PC-3 (cell line): Measurements from ENCODE around the gene KRT85. TPM values are rescaled to one million over a fixed set of nuclear protein-coding genes. Genes with fewer than 3 reads are reported as not detected.

Source experiments
- ATAC-seq: fragments of 200-7000 bp; cut with Tn5 transposase; 2 replicates; pipeline ENCODE4 v1.9.1; 2020; ENCODE audit warnings: mild to moderate bottlenecking, moderate library complexity
- BruUV-seq: library from RNA; stranded (reverse); fragments of 400-500 nt; replicated peaks from 2 replicates; lab custom pipeline; 2021; lab: Mats Ljungman, UMichigan
- CTCF ChIA-PET: fragments of 300-600 bp; sonication (Branson Sonifier 250); formaldehyde crosslinking; loops from one replicate; lab custom pipeline; 2022; ENCODE audit warnings: antibody characterized with exemption; lab: Charles Lee
- POLR2A ChIA-PET: fragments of 300-600 bp; sonication (Branson Sonifier 250); formaldehyde crosslinking; loops from one replicate; lab custom pipeline; 2022; ENCODE audit warnings: antibody characterized with exemption; ENCODE audit not compliant: unreplicated experiment; lab: Charles Lee
- DNase-seq: peaks from one replicate; pipeline ENCODE4 v3.0.0-alpha.2; 2015
- H2AFZ ChIP-seq: fragments of 300-600 bp; sonication (generic); 2 replicates; pipeline ENCODE4 v1.6.0; 2016; ENCODE audit warnings: antibody characterized with exemption, low read length
- H3F3A ChIP-seq: fragments of 300-600 bp; sonication (generic); one replicate; pipeline ENCODE4 v1.6.0; 2017; ENCODE audit warnings: antibody characterized with exemption, low read length, control low read depth, mild to moderate bottlenecking; ENCODE audit not compliant: unreplicated experiment
- H3K27ac ChIP-seq: fragments of 300-600 bp; sonication (generic); 2 replicates; pipeline ENCODE4 v1.5.1; 2016; ENCODE audit warnings: mild to moderate bottlenecking, low read length
- H3K27me3 ChIP-seq: fragments of 300-600 bp; sonication (generic); 2 replicates; pipeline ENCODE4 v1.6.1; 2016; ENCODE audit warnings: low read length, mixed read lengths
- H3K36me3 ChIP-seq: fragments of 300-600 bp; sonication (generic); 2 replicates; pipeline ENCODE4 v1.6.1; 2016; ENCODE audit warnings: low read depth, mixed run types, low read length, mixed read lengths
- H3K4me1 ChIP-seq: fragments of 300-600 bp; sonication (generic); 2 replicates; pipeline ENCODE4 v1.5.1; 2016; ENCODE audit warnings: low read length; ENCODE audit not compliant: insufficient read depth
- H3K4me2 ChIP-seq: fragments of 300-600 bp; sonication (generic); 2 replicates; pipeline ENCODE4 v1.6.0; 2016; ENCODE audit warnings: low read length
- H3K4me3 ChIP-seq: fragments of 300-600 bp; sonication (generic); 2 replicates; pipeline ENCODE4 v1.5.1; 2016; ENCODE audit warnings: mild to moderate bottlenecking, low read length, mixed read lengths
- H3K79me2 ChIP-seq: fragments of 300-600 bp; sonication (generic); 2 replicates; pipeline ENCODE4 v1.6.1; 2017; ENCODE audit warnings: low read length, mixed read lengths
- H3K9ac ChIP-seq: fragments of 300-600 bp; sonication (generic); 2 replicates; pipeline ENCODE4 v1.6.0; 2016; ENCODE audit warnings: mild to moderate bottlenecking, low read length
- H3K9me2 ChIP-seq: fragments of 300-600 bp; sonication (generic); replicated peaks from 2 replicates; pipeline ENCODE4 v1.6.1; 2016; ENCODE audit warnings: mixed run types, low read length, mixed read lengths
- H3K9me3 ChIP-seq: fragments of 300-600 bp; sonication (generic); 2 replicates; pipeline ENCODE4 v1.6.1; 2016; ENCODE audit warnings: low read length, mixed read lengths
- H4K20me1 ChIP-seq: fragments of 300-600 bp; sonication (generic); 2 replicates; pipeline ENCODE4 v1.6.1; 2016; ENCODE audit warnings: low read length, mixed read lengths
- EZH2 ChIP-seq: fragments of 300-600 bp; sonication (generic); IDR thresholded peaks from one replicate; pipeline ENCODE4 v1.6.1; 2017; ENCODE audit warnings: antibody characterized with exemption, mild to moderate bottlenecking, low read length; ENCODE audit not compliant: unreplicated experiment
- EZH2phosphoT487 ChIP-seq: fragments of 300-600 bp; sonication (generic); IDR thresholded peaks from 2 replicates; pipeline ENCODE4 v1.6.1; 2018; ENCODE audit warnings: mild to moderate bottlenecking, antibody characterized with exemption, low read length, borderline replicate concordance
- intact Hi-C: fragments of 100-400 bp; cut with micrococcal nuclease; formaldehyde crosslinking; loops from 2 replicates; pipeline ENCODE4 v1.9.0; 2023
- total RNA-seq: library from RNA; depleted of rRNA; stranded (reverse); fragments of >200 nt; gene quantifications from 2 replicates; pipeline ENCODE4 v1.2.3, GENCODE V29; 2014
- TF ChIP-seq, protein P1 (sequence below): fragments of 300-600 bp; sonication (generic); conservative IDR thresholded peaks from 2 replicates; pipeline ENCODE4 v1.5.1; 2017; ENCODE audit warnings: antibody characterized with exemption, low read depth, mild to moderate bottlenecking, low read length

KRT85 gene
- total RNA-seq, 1 experiment from 2014 or later = not detected

DNA sequence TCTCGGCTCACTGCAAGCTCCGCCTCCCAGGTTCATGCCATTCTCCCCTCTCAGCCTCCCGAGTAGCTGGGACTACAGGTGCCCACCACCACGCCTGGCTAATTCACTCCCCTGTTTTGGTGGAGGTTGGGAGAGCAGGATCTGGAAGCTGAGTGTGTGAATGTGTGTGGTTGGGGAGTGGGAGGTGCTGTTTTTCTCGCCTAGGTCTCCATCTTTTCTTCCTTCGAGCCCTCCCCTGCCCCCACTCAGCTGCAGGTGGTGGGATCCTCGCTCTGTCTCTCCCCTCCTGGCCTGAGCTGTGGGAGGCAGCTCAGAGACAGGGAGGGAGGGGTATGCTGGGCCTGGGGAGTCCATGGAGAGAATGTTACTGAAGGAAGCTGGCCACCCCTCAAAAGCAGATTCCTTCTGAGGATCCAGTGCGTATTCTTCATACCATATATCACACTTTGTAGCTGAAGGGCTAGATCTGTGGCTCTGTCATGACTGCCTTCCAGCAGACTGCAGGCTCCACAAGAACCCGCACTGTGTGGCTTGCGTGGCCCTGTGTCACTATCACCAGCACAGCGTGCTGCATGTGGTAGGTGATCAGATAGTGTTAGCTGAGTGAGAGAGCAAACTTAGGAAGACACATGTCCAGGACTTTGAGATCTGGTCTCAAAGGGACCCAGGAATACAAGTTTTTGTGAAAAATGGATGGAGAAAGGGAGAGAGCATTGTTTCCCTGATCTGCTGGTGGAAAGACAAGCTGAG lies 48.9 kb downstream of the KRT85 start:
- CTCF ChIA-PET = interaction anchor here (0.5 to 1.2 kb wide), 3 partner anchors 35 to 161 kb away, joined by 4 to 5 read pairs (median 5); no protein-coding TSS in a partner anchor
- POLR2A ChIA-PET = interaction anchor here (0.6 kb wide), 1 partner anchor 171 kb away, joined by 3 read pairs; no protein-coding TSS in a partner anchor
- intact Hi-C loops = no loop called here
- BruUV-seq = no TSS peak
- H3K4me2 ChIP-seq = no peak overlapping the region
- H3K27me3 ChIP-seq = no peaks in the 10 kb centered on the region
- no peak overlapping the region for H3K27ac ChIP-seq
- H3K36me3 ChIP-seq = no peaks in the 10 kb centered on the region
- no peak for DNase-seq
- H3K79me2 ChIP-seq = no peaks in the 10 kb centered on the region
- no peaks in the 10 kb centered on the region for H3K4me1 ChIP-seq
- no peaks in the 10 kb centered on the region for H3K9me3 ChIP-seq
- no peak overlapping the region for H3K9ac ChIP-seq
- no peak overlapping the region for H3K4me3 ChIP-seq
- H2AFZ ChIP-seq = no peak overlapping the region
- H4K20me1 ChIP-seq = no peaks in the 10 kb centered on the region
- TF ChIP-seq EZH2 (no peak), EZH2phosphoT487 (no peak)
- TF ChIP-seq, protein P1, sequence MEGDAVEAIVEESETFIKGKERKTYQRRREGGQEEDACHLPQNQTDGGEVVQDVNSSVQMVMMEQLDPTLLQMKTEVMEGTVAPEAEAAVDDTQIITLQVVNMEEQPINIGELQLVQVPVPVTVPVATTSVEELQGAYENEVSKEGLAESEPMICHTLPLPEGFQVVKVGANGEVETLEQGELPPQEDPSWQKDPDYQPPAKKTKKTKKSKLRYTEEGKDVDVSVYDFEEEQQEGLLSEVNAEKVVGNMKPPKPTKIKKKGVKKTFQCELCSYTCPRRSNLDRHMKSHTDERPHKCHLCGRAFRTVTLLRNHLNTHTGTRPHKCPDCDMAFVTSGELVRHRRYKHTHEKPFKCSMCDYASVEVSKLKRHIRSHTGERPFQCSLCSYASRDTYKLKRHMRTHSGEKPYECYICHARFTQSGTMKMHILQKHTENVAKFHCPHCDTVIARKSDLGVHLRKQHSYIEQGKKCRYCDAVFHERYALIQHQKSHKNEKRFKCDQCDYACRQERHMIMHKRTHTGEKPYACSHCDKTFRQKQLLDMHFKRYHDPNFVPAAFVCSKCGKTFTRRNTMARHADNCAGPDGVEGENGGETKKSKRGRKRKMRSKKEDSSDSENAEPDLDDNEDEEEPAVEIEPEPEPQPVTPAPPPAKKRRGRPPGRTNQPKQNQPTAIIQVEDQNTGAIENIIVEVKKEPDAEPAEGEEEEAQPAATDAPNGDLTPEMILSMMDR = no peak
- H3K9me2 ChIP-seq = no peaks in the 10 kb centered on the region
- no peak for ATAC-seq
- no peaks in the 10 kb centered on the region for H3F3A ChIP-seq

- no peaks in the 10 kb centered on the region for H3F3A ChIP-seq
- CTCF ChIA-PET = no interaction called here
- no peaks in the 10 kb centered on the region for H4K20me1 ChIP-seq
- POLR2A ChIA-PET = no interaction called here
- no peaks in the 10 kb centered on the region for H3K9me2 ChIP-seq
- no peaks in the 10 kb centered on the region for H3K9me3 ChIP-seq
- intact Hi-C loops = no loop called here
- H3K27ac ChIP-seq = no peak overlapping the region
- BruUV-seq = no TSS peak
- H3K4me2 ChIP-seq = no peak overlapping the region
- H3K36me3 ChIP-seq = no peaks in the 10 kb centered on the region
- TF ChIP-seq EZH2 = no peak
- TF ChIP-seq, protein P1 = no peak
- TF ChIP-seq EZH2phosphoT487 = no peak
- DNase-seq = no peak
- no peak overlapping the region for H2AFZ ChIP-seq
- H3K79me2 ChIP-seq = no peaks in the 10 kb centered on the region
- H3K4me3 ChIP-seq = no peak overlapping the region
- H3K4me1 ChIP-seq = no peaks in the 10 kb centered on the region
- no peaks in the 10 kb centered on the region for H3K27me3 ChIP-seq
- H3K9ac ChIP-seq = no peak overlapping the region
- ATAC-seq = no peak
These were observed 49.7 kb downstream of the KRT85 start for GRCh38 chr12:52317468-52318052.

GRCh38 chr12:52316701-52317100 lies 50.6 kb downstream of the KRT85 start:
- Histone ChIP-seq H2AFZ (no peak overlapping the region), H3K9me3 (no peaks in the 10 kb centered on the region), H4K20me1 (no peaks in the 10 kb centered on the region), H3K4me2 (no peak overlapping the region), H3K79me2 (no peaks in the 10 kb centered on the region), H3K4me3 (no peak overlapping the region), H3K27me3 (no peaks in the 10 kb centered on the region), H3K4me1 (no peaks in the 10 kb centered on the region), H3K9me2 (no peaks in the 10 kb centered on the region), H3K36me3 (no peaks in the 10 kb centered on the region), H3K9ac (no peak overlapping the region), H3F3A (no peaks in the 10 kb centered on the region), H3K27ac (no peak overlapping the region)
- TF ChIP-seq EZH2 (no peak), EZH2phosphoT487 (no peak)
- TF ChIP-seq, protein P1 = no peak
- DNase-seq = no peak
- BruUV-seq = no TSS peak
- POLR2A ChIA-PET = interaction anchor here (0.6 kb wide), 1 partner anchor 64 kb away, joined by 4 read pairs; no protein-coding TSS in a partner anchor
- intact Hi-C loops = no loop called here
- CTCF ChIA-PET = no interaction called here
- no peak for ATAC-seq
